Neural progenitor cell (in vitro differentiated cells): ENCODE data around the gene PLAC8L1. TPM values are rescaled to one million over a fixed set of nuclear protein-coding genes. Genes with fewer than 3 reads are reported as not detected.

Experiments used
- DNase-seq: peaks from one replicate; pipeline ENCODE4 v3.0.0-alpha.2; 2016; ENCODE audit warnings: low spot score
- H2AFZ ChIP-seq: fragments of 200-600 bp; sonication (generic); replicated peaks from 2 replicates; pipeline ENCODE4 v1.6.1; 2016; ENCODE audit warnings: antibody characterized with exemption
- H3F3A ChIP-seq: fragments of 200-600 bp; sonication (generic); 2 replicates; pipeline ENCODE4 v1.6.1; 2016; ENCODE audit warnings: antibody characterized with exemption, low read depth
- H3K27ac ChIP-seq: fragments of 200-600 bp; sonication (generic); 2 replicates; pipeline ENCODE4 v1.5.1; 2016; ENCODE audit warnings: mild to moderate bottlenecking
- H3K27me3 ChIP-seq: fragments of 200-600 bp; sonication (generic); 2 replicates; pipeline ENCODE4 v1.6.1; 2016; ENCODE audit warnings: mild to moderate bottlenecking, moderate library complexity
- H3K36me3 ChIP-seq: fragments of 200-600 bp; sonication (generic); 2 replicates; pipeline ENCODE4 v1.5.1; 2016
- H3K4me1 ChIP-seq: fragments of 200-600 bp; sonication (generic); 2 replicates; pipeline ENCODE4 v1.6.1; 2016; ENCODE audit warnings: mixed run types
- H3K4me2 ChIP-seq: fragments of 200-600 bp; sonication (generic); 2 replicates; pipeline ENCODE4 v1.6.1; 2016
- H3K4me3 ChIP-seq: fragments of 200-600 bp; sonication (generic); 2 replicates; pipeline ENCODE4 v1.5.1; 2016
- H3K79me2 ChIP-seq: fragments of 200-600 bp; sonication (generic); 2 replicates; pipeline ENCODE4 v1.6.1; 2016; ENCODE audit warnings: low read depth
- H3K9ac ChIP-seq: fragments of 200-600 bp; sonication (generic); 2 replicates; pipeline ENCODE4 v1.6.1; 2016
- H3K9me3 ChIP-seq: fragments of 200-600 bp; sonication (generic); 2 replicates; pipeline ENCODE4 v1.5.1; 2016; ENCODE audit warnings: low read depth
- H4K20me1 ChIP-seq: fragments of 200-600 bp; sonication (generic); 2 replicates; pipeline ENCODE4 v1.6.1; 2016; ENCODE audit warnings: low read depth
- H3K27ac Mint-ChIP-seq: 3 replicates; pipeline ENCODE4 v1.8.0; 2021; ENCODE audit warnings: mixed read lengths
- H3K27me3 Mint-ChIP-seq: 2 replicates; pipeline ENCODE4 v1.8.0; 2022; ENCODE audit warnings: low read depth, mild to moderate bottlenecking, inconsistent platforms, moderate library complexity, mixed read lengths; ENCODE audit not compliant: insufficient read depth
- H3K36me3 Mint-ChIP-seq: 3 replicates; pipeline ENCODE4 v1.8.0; 2021; ENCODE audit warnings: mixed read lengths
- H3K4me1 Mint-ChIP-seq: 3 replicates; pipeline ENCODE4 v1.8.0; 2021; ENCODE audit warnings: mixed read lengths
- H3K4me3 Mint-ChIP-seq: 3 replicates; pipeline ENCODE4 v1.8.0; 2021; ENCODE audit warnings: mild to moderate bottlenecking, moderate library complexity, mixed read lengths
- H3K9me3 Mint-ChIP-seq: 3 replicates; pipeline ENCODE4 v1.8.0; 2020; ENCODE audit warnings: mixed read lengths
- EZH2 ChIP-seq: fragments of 200-600 bp; sonication (generic); IDR thresholded peaks from 2 replicates; pipeline ENCODE4 v1.6.1; 2017; ENCODE audit warnings: antibody characterized with exemption, mild to moderate bottlenecking, moderate library complexity
- EZH2phosphoT487 ChIP-seq: fragments of 200-600 bp; sonication (generic); IDR thresholded peaks from 2 replicates; pipeline ENCODE4 v1.6.1; 2017; ENCODE audit warnings: antibody characterized with exemption
- small RNA-seq: library from RNA; depleted of rRNA; stranded (forward); fragments of <200 nt; gene quantifications from one replicate; pipeline ENCODE3, GENCODE V24; 2015
- total RNA-seq: library from RNA; depleted of rRNA; stranded (reverse); fragments of >200 nt; gene quantifications from 2 replicates; pipeline ENCODE4 v1.2.3, GENCODE V29; 2015; ENCODE audit warnings: low replicate concordance
- TF ChIP-seq, protein P1 (sequence below): fragments of 200-600 bp; sonication (generic); IDR thresholded peaks from 2 replicates; pipeline ENCODE4 v1.5.1; 2017; ENCODE audit warnings: antibody characterized with exemption, mild to moderate bottlenecking

The PLAC8L1 gene
- total RNA-seq, 1 donor from 2014 or later = 0.51 TPM

DNA sequence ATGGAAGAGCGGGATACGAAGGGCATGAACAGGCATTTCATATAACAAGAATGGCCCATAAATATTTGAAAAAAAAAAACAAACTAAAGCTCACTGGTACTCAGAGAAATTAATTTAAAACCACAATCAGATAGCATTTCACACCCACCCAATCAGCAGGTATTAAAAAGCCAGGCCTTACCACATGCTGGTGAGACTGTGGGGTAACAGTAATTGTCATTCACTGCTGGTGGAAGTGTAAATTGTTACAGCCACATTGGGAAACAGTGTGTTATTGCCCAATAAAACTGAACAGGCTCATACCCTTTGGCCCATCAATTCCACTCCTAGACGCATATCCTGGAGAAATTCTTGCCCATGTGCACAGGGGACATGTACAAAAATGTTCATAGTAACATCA, 66.0 kb downstream of the PLAC8L1 start:
- no peak overlapping the region for H3K4me3 ChIP-seq
- no peaks in the 10 kb centered on the region for H3K36me3 ChIP-seq
- TF ChIP-seq EZH2 (no peak), EZH2phosphoT487 (no peak)
- TF ChIP-seq, protein P1, sequence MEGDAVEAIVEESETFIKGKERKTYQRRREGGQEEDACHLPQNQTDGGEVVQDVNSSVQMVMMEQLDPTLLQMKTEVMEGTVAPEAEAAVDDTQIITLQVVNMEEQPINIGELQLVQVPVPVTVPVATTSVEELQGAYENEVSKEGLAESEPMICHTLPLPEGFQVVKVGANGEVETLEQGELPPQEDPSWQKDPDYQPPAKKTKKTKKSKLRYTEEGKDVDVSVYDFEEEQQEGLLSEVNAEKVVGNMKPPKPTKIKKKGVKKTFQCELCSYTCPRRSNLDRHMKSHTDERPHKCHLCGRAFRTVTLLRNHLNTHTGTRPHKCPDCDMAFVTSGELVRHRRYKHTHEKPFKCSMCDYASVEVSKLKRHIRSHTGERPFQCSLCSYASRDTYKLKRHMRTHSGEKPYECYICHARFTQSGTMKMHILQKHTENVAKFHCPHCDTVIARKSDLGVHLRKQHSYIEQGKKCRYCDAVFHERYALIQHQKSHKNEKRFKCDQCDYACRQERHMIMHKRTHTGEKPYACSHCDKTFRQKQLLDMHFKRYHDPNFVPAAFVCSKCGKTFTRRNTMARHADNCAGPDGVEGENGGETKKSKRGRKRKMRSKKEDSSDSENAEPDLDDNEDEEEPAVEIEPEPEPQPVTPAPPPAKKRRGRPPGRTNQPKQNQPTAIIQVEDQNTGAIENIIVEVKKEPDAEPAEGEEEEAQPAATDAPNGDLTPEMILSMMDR = no peak
- H3F3A ChIP-seq = no peaks in the 10 kb centered on the region
- no peak for DNase-seq
- no peaks in the 10 kb centered on the region for H4K20me1 ChIP-seq
- H3K27ac Mint-ChIP-seq = no peak overlapping the region
- no peak overlapping the region for H3K9ac ChIP-seq
- no peaks in the 10 kb centered on the region for H3K27me3 Mint-ChIP-seq
- no peak overlapping the region for H3K4me3 Mint-ChIP-seq
- no peak overlapping the region for H3K27ac ChIP-seq
- H2AFZ ChIP-seq = no peak overlapping the region
- no peak overlapping the region for H3K4me2 ChIP-seq
- H3K9me3 ChIP-seq = no peaks in the 10 kb centered on the region
- no peaks in the 10 kb centered on the region for H3K4me1 Mint-ChIP-seq
- no peaks in the 10 kb centered on the region for H3K36me3 Mint-ChIP-seq
- no peaks in the 10 kb centered on the region for H3K27me3 ChIP-seq
- no peaks in the 10 kb centered on the region for H3K79me2 ChIP-seq
- no peaks in the 10 kb centered on the region for H3K9me3 Mint-ChIP-seq
- H3K4me1 ChIP-seq = no peaks in the 10 kb centered on the region

DNA sequence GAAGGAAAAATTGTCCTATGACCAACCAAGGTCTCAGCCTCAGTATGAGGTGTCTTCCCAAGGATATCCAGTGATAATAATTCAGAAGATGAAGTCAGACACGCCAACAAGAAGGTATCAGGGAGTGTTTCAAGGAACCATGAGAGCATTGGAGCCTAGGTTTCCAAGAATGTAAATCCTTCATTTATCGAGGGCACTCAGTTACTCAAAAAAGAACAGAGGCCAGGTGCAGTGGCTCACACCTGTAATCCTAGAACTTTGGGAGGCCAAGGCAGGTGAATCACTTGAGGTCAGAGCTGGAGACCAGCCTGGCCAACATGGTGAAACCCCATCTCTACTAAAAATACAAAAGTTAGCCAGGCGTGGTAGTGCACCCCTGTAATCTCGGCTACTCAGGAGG, 70.8 kb downstream of the PLAC8L1 start:
- TF ChIP-seq, protein P1 = no peak
- TF ChIP-seq EZH2 (no peak), EZH2phosphoT487 (no peak)
- Histone ChIP-seq H3K79me2 (no peaks in the 10 kb centered on the region), H3K4me1 (no peaks in the 10 kb centered on the region), H3F3A (no peaks in the 10 kb centered on the region), H3K4me3 (no peak overlapping the region), H3K36me3 (no peaks in the 10 kb centered on the region), H3K4me2 (no peak overlapping the region), H2AFZ (no peak overlapping the region), H3K27me3 (no peaks in the 10 kb centered on the region), H4K20me1 (no peaks in the 10 kb centered on the region), H3K9me3 (no peaks in the 10 kb centered on the region), H3K27ac (no peak overlapping the region), H3K9ac (no peak overlapping the region)
- H3K27ac Mint-ChIP-seq = no peak overlapping the region
- H3K27me3 Mint-ChIP-seq = no peaks in the 10 kb centered on the region
- no peaks in the 10 kb centered on the region for H3K36me3 Mint-ChIP-seq
- no peak overlapping the region for H3K4me3 Mint-ChIP-seq
- DNase-seq = no peak
- no peaks in the 10 kb centered on the region for H3K4me1 Mint-ChIP-seq
- H3K9me3 Mint-ChIP-seq = no peaks in the 10 kb centered on the region

Small RNAs within 50 kb of the gene (small RNA-seq; reads per million reads assigned to genes)
- not detected for gene AC091959.1

Other genes starting within 250 kb of the PLAC8L1 start
- not detected in 2 replicates for gene GRXCR2, start 232.6 kb downstream of the PLAC8L1 start, total RNA-seq
- gene SH3RF2, start 169.0 kb downstream of the PLAC8L1 start, total RNA-seq = 0.36 and 2.4 TPM in 2 replicates
- gene LARS1, start 77.1 kb upstream of the PLAC8L1 start, total RNA-seq = 124 and 197 TPM in 2 replicates
- 44.3 and 55.0 TPM in 2 replicates for gene RBM27, start 98.0 kb upstream of the PLAC8L1 start, total RNA-seq
- 0.19 and 0.22 TPM in 2 replicates for gene POU4F3, start 233.3 kb upstream of the PLAC8L1 start, total RNA-seq